HK-2 (cell line): Measurements from ENCODE around the gene PCDHB4.
"Not testable (repeated sequence)": the region's sequence is repeated elsewhere in the genome, so short reads cannot be mapped to it uniquely, and the experiment has no call there.

Source experiments
- DNase-seq: peaks from one replicate; pipeline ENCODE4 v3.0.0-alpha.2; 2018; ENCODE audit not compliant: unreplicated experiment

PCDHB4 gene

DNA sequence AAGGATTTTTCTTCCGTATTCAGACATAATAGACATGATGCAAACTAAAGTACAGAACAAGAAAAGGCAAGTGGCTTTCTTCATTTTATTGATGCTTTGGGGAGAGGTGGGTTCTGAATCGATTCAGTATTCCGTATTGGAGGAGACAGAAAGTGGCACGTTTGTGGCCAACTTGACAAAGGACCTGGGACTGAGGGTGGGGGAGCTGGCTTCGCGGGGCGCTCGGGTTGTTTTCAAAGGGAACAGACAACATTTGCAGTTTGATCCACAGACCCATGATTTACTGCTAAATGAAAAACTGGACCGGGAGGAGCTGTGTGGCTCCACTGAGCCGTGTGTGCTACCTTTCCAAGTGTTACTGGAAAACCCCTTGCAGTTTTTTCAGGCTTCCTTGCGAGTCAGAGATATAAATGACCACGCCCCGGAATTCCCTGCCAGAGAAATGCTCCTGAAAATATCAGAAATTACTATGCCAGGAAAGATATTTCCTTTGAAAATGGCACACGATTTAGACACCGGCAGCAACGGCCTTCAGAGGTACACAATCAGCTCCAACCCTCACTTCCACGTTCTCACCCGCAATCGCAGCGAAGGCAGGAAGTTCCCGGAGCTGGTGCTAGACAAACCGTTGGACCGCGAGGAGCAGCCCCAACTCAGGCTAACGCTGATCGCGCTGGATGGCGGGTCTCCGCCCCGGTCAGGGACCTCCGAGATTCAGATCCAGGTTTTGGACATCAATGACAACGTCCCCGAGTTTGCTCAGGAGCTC is 28.8 kb downstream of the PCDHB4 start:
- no peak for DNase-seq

DNA sequence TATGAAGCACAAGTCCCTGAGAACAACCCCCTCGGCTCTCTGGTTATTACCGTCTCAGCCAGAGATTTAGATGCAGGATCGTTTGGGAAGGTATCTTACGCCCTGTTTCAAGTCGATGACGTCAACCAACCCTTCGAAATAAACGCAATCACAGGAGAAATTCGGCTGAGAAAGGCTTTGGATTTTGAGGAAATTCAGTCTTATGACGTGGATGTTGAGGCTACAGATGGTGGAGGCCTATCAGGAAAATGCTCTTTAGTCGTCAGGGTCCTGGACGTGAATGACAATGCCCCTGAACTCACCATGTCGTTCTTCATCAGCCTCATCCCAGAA is 29.3 kb downstream of the PCDHB4 start:
- DNase-seq = no peak

DNA sequence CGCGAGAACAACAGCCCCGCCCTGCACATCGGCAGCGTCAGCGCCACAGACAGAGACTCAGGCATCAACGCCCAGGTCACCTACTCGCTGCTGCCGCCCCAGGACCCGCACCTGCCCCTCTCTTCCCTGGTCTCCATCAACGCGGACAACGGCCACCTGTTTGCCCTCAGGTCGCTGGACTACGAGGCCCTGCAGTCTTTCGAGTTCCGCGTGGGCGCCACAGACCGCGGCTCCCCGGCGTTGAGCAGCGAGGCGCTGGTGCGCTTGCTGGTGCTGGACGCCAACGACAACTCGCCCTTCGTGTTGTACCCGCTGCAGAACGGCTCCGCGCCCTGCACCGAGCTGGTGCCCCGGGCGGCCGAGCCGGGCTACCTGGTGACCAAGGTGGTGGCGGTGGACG is 30.0 kb downstream of the PCDHB4 start:
- not testable (repeated sequence) for DNase-seq

DNA sequence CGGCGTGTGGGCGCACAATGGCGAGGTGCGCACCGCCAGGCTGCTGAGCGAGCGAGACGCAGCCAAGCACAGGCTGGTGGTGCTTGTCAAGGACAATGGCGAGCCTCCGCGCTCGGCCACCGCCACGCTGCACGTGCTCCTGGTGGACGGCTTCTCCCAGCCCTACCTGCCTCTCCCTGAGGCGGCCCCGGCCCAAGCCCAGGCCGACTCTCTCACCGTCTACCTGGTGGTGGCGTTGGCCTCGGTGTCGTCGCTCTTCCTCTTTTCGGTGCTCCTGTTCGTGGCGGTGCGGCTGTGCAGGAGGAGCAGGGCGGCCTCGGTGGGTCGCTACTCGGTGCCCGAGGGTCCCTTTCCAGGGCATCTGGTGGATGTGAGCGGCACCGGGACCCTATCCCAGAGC is 30.5 kb downstream of the PCDHB4 start:
- not testable (repeated sequence) for DNase-seq

DNA sequence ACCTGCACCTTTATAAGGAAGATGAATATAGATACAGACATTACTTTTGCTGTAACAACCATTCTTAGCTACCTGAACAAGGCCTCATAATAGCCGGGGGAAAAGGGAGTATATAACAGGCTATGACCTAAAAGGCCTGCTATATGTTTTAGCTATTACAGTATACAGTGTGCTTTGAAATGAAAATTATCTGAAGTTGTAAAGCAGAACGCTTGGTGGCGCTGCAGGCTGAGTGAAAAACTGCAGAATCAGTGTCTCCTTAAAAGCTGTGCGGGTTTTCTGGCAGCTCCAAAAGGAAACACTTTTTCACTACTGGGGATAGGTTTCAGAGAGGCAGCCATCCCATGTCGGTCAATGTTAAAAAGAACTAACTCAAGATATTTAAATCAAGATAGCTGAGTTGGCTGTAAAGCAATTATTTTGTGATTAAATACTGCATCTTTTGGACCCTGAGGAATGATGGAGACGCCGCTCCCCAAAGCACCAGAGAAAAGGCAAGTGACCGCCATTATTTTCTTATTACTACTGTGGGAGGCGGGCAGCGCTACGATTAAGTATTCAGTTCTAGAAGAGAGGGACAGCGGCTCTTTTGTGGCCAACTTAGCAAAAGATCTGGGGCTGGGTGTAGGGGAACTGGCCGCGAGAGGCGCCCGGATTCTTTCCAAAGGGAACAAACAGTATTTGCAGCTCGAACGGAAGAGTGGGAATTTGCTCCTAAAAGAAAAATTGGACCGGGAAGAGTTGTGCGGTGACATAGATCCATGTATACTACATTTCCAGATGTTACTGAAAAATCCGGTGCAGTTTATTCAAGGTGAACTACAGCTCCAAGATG is 34.1 kb downstream of the PCDHB4 start:
- DNase-seq = no peak

DNA sequence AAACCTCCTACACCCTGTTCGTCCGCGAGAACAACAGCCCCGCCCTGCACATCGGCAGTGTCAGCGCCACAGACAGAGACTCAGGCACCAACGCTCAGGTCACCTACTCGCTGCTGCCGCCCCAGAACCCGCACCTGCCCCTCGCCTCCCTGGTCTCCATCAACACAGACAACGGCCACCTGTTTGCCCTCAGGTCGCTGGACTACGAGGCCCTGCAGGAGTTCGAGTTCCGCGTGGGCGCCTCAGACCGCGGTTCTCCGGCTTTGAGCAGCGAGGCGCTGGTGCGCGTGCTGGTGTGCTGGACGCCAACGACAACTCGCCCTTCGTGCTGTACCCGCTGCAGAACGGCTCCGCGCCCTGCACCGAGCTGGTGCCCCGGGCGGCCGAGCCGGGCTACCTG is 35.7 kb downstream of the PCDHB4 start:
- not testable (repeated sequence) for DNase-seq

DNA sequence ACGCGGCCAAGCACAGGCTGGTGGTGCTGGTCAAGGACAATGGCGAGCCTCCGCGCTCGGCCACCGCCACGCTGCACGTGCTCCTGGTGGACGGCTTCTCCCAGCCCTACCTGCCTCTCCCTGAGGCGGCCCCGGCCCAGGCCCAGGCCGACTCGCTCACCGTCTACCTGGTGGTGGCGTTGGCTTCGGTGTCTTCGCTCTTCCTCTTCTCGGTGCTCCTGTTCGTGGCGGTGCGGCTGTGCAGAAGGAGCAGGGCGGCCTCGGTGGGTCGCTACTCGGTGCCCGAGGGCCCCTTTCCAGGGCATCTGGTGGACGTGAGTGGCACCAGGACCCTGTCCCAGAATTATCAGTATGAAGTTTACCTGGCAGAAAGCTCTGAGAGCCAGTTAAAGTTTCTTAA is 36.3 kb downstream of the PCDHB4 start:
- DNase-seq = not testable (repeated sequence)

DNA sequence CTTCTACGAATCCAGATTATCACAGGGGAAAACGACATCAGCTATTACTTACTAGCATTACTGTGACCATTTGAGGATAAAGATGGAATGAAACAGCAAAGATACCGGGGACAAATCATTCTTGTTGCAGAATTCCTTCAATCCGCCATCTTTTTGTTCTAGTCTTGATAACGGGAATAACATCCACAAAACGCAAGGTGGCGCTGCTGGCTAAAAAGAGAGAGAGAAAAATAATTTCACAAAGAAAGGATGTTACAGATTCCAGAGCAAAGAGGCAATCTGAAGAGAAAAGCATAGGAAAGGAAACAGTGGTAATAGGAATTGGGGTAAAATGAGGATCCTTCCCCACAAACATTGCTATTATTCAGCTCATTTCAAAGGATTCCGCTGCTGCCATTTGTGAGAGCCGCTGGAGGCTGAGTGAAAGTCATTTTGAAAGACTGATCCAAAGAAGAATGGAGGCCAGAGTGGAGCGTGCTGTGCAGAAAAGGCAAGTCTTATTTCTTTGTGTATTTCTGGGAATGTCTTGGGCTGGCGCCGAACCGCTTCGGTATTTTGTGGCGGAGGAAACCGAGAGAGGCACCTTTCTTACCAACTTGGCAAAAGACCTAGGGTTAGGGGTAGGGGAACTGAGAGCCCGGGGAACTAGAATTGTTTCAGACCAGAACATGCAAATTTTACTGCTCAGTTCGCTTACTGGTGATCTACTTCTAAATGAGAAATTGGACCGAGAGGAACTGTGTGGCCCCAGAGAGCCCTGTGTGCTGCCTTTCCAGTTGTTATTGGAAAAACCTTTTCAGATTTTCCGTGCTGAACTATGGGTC is 51.0 kb downstream of the PCDHB4 start, which contains the start of gene PCDHB7:
PCDHB7 (plus strand) TSS at position 264 of the 824 bp plus-strand sequence; CDS start at position 456, 192 bp downstream.
- no peak for DNase-seq

DNA sequence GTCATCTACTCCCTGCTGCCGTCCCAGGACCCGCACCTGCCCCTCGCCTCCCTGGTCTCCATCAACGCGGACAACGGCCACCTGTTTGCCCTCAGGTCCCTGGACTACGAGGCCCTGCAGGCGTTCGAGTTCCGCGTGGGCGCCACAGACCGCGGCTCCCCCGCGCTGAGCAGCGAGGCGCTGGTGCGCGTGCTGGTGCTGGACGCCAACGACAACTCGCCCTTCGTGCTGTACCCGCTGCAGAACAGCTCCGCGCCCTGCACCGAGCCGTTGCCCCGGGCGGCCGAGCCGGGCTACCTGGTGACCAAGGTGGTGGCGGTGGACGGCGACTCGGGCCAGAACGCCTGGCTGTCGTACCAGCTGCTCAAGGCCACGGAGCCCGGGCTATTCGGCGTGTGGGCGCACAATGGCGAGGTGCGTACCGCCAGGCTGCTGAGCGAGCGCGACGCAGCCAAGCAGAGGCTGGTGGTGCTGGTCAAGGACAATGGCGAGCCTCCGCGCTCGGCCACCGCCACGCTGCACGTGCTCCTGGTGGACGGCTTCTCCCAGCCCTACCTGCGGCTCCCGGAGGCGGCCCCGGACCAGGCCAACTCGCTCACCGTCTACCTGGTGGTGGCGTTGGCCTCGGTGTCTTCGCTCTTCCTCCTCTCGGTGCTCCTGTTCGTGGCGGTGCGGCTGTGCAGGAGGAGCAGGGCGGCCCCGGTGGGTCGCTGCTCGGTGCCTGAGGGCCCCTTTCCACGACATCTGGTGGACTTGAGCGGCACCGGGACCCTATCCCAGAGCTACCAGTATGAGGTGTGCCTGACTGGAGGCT is 52.9 kb downstream of the PCDHB4 start:
- not testable (repeated sequence) for DNase-seq
